B cell (primary cell): Measurements from ENCODE around the gene ZCCHC2. TPM values are rescaled to one million over a fixed set of nuclear protein-coding genes. Genes with fewer than 3 reads are reported as not detected.

ENCODE experiments used
- ATAC-seq: fragments of 200-7000 bp; cut with Tn5 transposase; one replicate; pipeline ENCODE4 v1.10.0; 2021; ENCODE audit warnings: low read depth, mild to moderate bottlenecking, moderate number of reproducible peaks, moderate library complexity
- CTCF ChIA-PET: fragments of 350-600 bp; sonication (Branson Sonifier 250); formaldehyde crosslinking; loops from one replicate; lab custom pipeline; 2021; ENCODE audit warnings: antibody characterized with exemption, inconsistent platforms; lab: Charles Lee
- POLR2A ChIA-PET: fragments of 350-600 bp; sonication (Branson Sonifier 250); formaldehyde crosslinking; loops from one replicate; lab custom pipeline; 2021; ENCODE audit warnings: antibody characterized with exemption; lab: Charles Lee
- DNase-seq: peaks from one replicate; pipeline ENCODE4 v3.0.0; 2013
- H2AFZ ChIP-seq: 2 replicates; pipeline ENCODE4 v1.6.1; 2012; ENCODE audit warnings: mild to moderate bottlenecking, low read depth, low read length; ENCODE audit not compliant: insufficient read depth, poor library complexity, severe bottlenecking
- H3K27ac ChIP-seq, 2 donors: 1 replicate in 1 of 2; 2 replicates in 1 of 2; pipeline ENCODE4 v1.5.1; 2012 to 2013; ENCODE audit warnings: low read length in 2 of 2, mild to moderate bottlenecking in 2 of 2, moderate library complexity in 1 of 2
- H3K27me3 ChIP-seq, 4 experiments: fragments of 200-600 bp in 1 of 4; sonication (generic) in 1 of 4; replicated peaks in 1 of 4; 1 replicate in 2 of 4; 2 replicates in 2 of 4; pipeline versions ENCODE4 v1.6.1 to v1.7.0; 2013 to 2016; ENCODE audit warnings: low read length in 3 of 4, mild to moderate bottlenecking in 2 of 4, mixed read lengths in 1 of 4, moderate library complexity in 1 of 4; ENCODE audit not compliant: insufficient read depth in 4 of 4, control insufficient read depth in 3 of 4; ENCODE audit errors: control extremely low read depth in 1 of 4
- H3K36me3 ChIP-seq, 2 experiments: replicated peaks in 1 of 2; 1 replicate in 1 of 2; 2 replicates in 1 of 2; pipeline versions ENCODE4 v1.6.1 to v1.7.1; 2013; ENCODE audit warnings: low read length in 1 of 2; ENCODE audit not compliant: insufficient read depth in 2 of 2, control insufficient read depth in 1 of 2; ENCODE audit errors: control extremely low read depth in 1 of 2, extremely low read depth in 1 of 2
- H3K4me1 ChIP-seq, 2 donors: fragments of 200-600 bp in 1 of 2; sonication (generic) in 1 of 2; 1 replicate in 1 of 2; 2 replicates in 1 of 2; pipeline versions ENCODE4 v1.5.1 to v1.6.1; 2013 to 2017; ENCODE audit warnings: low read length in 2 of 2; ENCODE audit not compliant: control insufficient read depth in 2 of 2, insufficient read depth in 2 of 2
- H3K4me2 ChIP-seq: replicated peaks from 2 replicates; pipeline ENCODE3; 2012; ENCODE audit warnings: mild to moderate bottlenecking, low read depth, low read length; ENCODE audit not compliant: poor library complexity, severe bottlenecking
- H3K4me3 ChIP-seq, 5 experiments: fragments of 200-600 bp in 1 of 5; sonication (generic) in 1 of 5; 1 replicate in 3 of 5; 2 replicates in 2 of 5; pipeline versions ENCODE4 v1.5.1 to v1.7.0; 2011 to 2016; ENCODE audit warnings: low read length in 4 of 5, mild to moderate bottlenecking in 4 of 5, low read depth in 2 of 5, control low read depth in 1 of 5, moderate library complexity in 1 of 5; ENCODE audit not compliant: insufficient read depth in 1 of 5; ENCODE audit errors: control extremely low read depth in 1 of 5, extremely low read depth in 1 of 5
- H3K79me2 ChIP-seq: fragments of 200-600 bp; sonication (generic); one replicate; pipeline ENCODE4 v1.6.0; 2016; ENCODE audit warnings: low read length; ENCODE audit not compliant: control insufficient read depth, insufficient read depth
- H3K9ac ChIP-seq: fragments of 200-600 bp; sonication (generic); 2 replicates; pipeline ENCODE4 v1.6.1; 2017; ENCODE audit warnings: mild to moderate bottlenecking, low read length, moderate library complexity
- H3K9me3 ChIP-seq, 3 donors: one replicate each; pipeline versions ENCODE4 v1.6.1 to v1.7.1; 2013; ENCODE audit warnings: low read length in 2 of 3; ENCODE audit not compliant: control insufficient read depth in 2 of 3, insufficient read depth in 1 of 3; ENCODE audit errors: control extremely low read depth in 1 of 3
- H4K20me1 ChIP-seq: 2 replicates; pipeline ENCODE4 v1.6.0; 2012; ENCODE audit warnings: mild to moderate bottlenecking, low read length; ENCODE audit not compliant: insufficient read depth, control insufficient read depth, poor library complexity, severe bottlenecking
- H3K27ac Mint-ChIP-seq: one replicate; pipeline ENCODE4 v1.8.0; 2021; ENCODE audit warnings: mixed read lengths
- H3K27me3 Mint-ChIP-seq: one replicate; pipeline ENCODE4 v1.8.0; 2021; ENCODE audit warnings: mixed read lengths
- H3K4me1 Mint-ChIP-seq: one replicate; pipeline ENCODE4 v1.8.0; 2021; ENCODE audit warnings: mixed read lengths
- H3K4me3 Mint-ChIP-seq: one replicate; pipeline ENCODE4 v1.8.0; 2021; ENCODE audit warnings: mixed read lengths
- H3K9me3 Mint-ChIP-seq: one replicate; pipeline ENCODE4 v1.8.0; 2022; ENCODE audit warnings: mixed read lengths; ENCODE audit not compliant: insufficient read depth
- CTCF ChIP-seq: fragments of 200-600 bp; IDR thresholded peaks from one replicate; pipeline ENCODE4 v1.8.0; 2022; ENCODE audit warnings: antibody characterized with exemption, mild to moderate bottlenecking
- EZH2 ChIP-seq: IDR thresholded peaks from 2 replicates; pipeline ENCODE4 v1.6.1; 2012; ENCODE audit warnings: borderline replicate concordance, low read depth, mild to moderate bottlenecking, moderate library complexity, low read length; ENCODE audit not compliant: insufficient read depth, poor library complexity, severe bottlenecking
- WGBS: methylation state at CpG from one replicate; pipeline ENCODE4 v1.1.5; 2013; ENCODE audit warnings: missing lambda C conversion rate; ENCODE audit not compliant: insufficient coverage; 5-methylcytosine and 5-hydroxymethylcytosine counted together
- intact Hi-C: fragments of 100-400 bp; cut with micrococcal nuclease; formaldehyde crosslinking; loops from one replicate; pipeline ENCODE4 v1.10.0; 2022
- polyA plus RNA-seq: library from polyadenylated mRNA; depleted of rRNA; stranded (reverse); fragments of >200 nt; gene quantifications from 2 replicates; pipeline ENCODE4 v1.2.3, GENCODE V29; 2012
- total RNA-seq, 2 donors: library from RNA; stranded (reverse); fragments of 120-200 nt in 1 of 2; gene quantifications; 1 replicate in 1 of 2; 2 replicates in 1 of 2; pipeline versions ENCODE4 v1.2.3 to v1.2.4, GENCODE V29; 2013 to 2022

The ZCCHC2 gene
- total and polyA plus RNA-seq, 2 donors (not counting 1 experiment from before 2014, with no cell fraction given) = 24.5 to 53.7 TPM

DNA sequence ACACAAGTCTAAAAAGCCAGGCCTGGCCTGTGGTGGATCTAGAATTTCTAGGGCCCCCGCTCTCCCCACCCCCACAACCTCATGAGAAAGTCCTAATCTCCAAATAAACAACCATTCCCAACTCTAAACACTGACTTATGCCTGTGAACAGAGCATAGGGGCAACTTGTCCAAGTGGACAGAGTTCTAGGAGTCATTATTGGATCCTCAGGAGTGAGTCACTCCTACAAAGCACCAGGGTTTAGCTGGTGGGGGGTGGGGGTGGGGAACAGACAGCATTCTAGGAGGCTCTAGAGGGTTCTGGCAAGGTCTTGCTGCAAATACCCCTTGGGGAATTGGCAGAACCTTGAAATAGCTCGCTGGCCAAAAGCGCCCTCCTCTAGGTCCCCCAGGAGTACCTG is 83.3 kb downstream of the ZCCHC2 start:
- ATAC-seq (no peak), DNase-seq (no peak)
- no peaks in the 10 kb centered on the region for H3K9me3 ChIP-seq
- intact Hi-C loops = no loop called here
- Mint-ChIP-seq H3K9me3 (no peaks in the 10 kb centered on the region), H3K27me3 (peaks cover 30% of the 10 kb centered on the region), H3K4me3 (no peak overlapping the region), H3K27ac (no peak overlapping the region), H3K4me1 (no peaks in the 10 kb centered on the region)
- ChIA-PET POLR2A (no interaction called here), CTCF (no interaction called here)
- H4K20me1 ChIP-seq = no peaks in the 10 kb centered on the region
- H3K79me2 ChIP-seq = no peaks in the 10 kb centered on the region
- no peak overlapping the region for H2AFZ ChIP-seq
- 80% methylated on average over 3 of the region's 3 CpGs for WGBS
- H3K4me3 ChIP-seq = no peak overlapping the region
- no peaks in the 10 kb centered on the region for H3K4me1 ChIP-seq
- H3K27me3 ChIP-seq = peaks cover 0 to 3% (median 0%) of the 10 kb centered on the region in 4 experiments
- no peak overlapping the region for H3K27ac ChIP-seq
- no peak overlapping the region for H3K9ac ChIP-seq
- TF ChIP-seq CTCF (no peak), EZH2 (no peak)
- no peaks in the 10 kb centered on the region for H3K36me3 ChIP-seq
- no peak overlapping the region for H3K4me2 ChIP-seq

DNA sequence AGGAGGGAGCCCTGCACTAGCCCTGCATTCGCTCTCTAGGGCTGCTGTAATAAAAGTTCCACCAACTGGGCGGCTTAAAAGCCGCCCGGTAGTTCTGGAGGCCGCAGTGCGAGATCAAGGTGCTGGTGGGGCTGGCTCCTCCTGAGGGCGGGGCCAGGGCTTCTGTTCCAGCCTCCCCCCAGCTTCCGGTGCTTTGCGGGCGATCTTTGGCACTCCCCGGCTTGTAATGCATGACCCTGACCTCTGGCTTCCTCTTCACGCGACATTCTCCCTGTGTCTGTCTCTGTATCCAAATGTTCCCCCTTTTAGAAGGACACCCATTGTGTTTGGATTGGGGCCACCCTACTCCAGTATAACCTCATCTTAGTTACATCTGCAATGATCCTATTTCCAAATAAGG is 84.5 kb downstream of the ZCCHC2 start:
- ChIA-PET CTCF (no interaction called here), POLR2A (no interaction called here)
- ATAC-seq (no peak), DNase-seq (no peak)
- TF ChIP-seq CTCF (no peak), EZH2 (no peak)
- Histone ChIP-seq H3K9me3 (peaks cover 0 to 2% (median 0%) of the 10 kb centered on the region in 3 donors), H3K36me3 (no peaks in the 10 kb centered on the region), H3K4me2 (no peak overlapping the region), H2AFZ (no peak overlapping the region), H3K27me3 (peaks cover 0 to 6% (median 0%) of the 10 kb centered on the region in 4 experiments), H4K20me1 (no peaks in the 10 kb centered on the region), H3K9ac (no peak overlapping the region), H3K79me2 (no peaks in the 10 kb centered on the region), H3K27ac (no peak overlapping the region), H3K4me1 (peaks cover 0 to 7% of the 10 kb centered on the region in 2 donors), H3K4me3 (no peak overlapping the region)
- Mint-ChIP-seq H3K27me3 (peaks cover 19% of the 10 kb centered on the region), H3K27ac (no peak overlapping the region), H3K9me3 (no peaks in the 10 kb centered on the region), H3K4me1 (peaks cover 1% of the 10 kb centered on the region), H3K4me3 (no peak overlapping the region)
- intact Hi-C loops = no loop called here
- WGBS = 97% methylated on average over 13 of the region's 13 CpGs
